HG02938 (cell line): Measurements from ENCODE around the gene GCHFR.

ENCODE experiments used
- ATAC-seq: cut with Tn5 transposase; IDR thresholded peaks from one replicate; pipeline ENCODE4 v1.9.1; 2021; ENCODE audit warnings: mild to moderate bottlenecking, moderate library complexity; ENCODE audit not compliant: unreplicated experiment

The GCHFR gene

DNA sequence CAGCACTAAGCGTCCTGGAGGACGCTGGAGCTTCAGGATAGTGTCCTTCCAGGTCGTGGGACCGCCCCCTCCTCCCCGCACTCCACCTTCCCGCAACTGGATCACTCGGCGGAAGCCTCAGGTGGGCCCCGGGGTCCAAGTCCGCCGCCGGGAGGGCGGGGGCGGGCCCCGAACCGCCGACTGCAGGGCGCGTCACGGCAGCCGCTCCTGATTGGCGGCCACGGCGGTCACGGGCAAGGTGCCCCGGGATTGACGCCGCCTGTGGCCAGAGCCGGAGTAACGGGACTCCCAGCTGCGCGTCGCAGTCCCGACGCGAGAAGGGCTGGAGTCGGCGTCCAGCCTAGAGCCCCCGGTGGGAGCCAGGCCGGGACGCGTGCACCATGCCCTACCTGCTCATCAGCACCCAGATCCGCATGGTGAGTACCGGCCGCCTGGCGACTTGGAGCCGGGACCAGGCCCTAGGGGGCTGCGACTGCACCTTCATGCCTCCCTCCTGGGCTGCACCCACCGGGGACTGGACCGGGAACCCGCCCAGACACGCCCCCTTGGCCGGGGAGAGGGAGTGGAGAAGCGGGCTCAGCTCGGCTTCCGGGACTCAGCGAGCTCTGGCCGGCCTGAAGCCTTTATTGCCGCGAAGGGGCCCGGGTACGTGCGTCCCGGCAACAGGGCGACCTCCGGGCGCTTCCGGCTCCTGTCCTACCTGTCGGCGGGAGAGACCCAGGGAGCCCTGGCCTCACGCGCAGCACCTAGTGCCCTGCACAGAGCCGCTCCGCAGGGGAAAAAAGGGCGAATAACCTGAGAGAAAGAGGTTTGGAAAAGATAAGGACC is at the start of gene GCHFR:
Gene GCHFR, plus strand, starts transcription at position 268 of the 828 bp plus-strand sequence. Its CDS starts 113 bp downstream, at position 381.
- ATAC-seq, result peak; percentile 37

DNA sequence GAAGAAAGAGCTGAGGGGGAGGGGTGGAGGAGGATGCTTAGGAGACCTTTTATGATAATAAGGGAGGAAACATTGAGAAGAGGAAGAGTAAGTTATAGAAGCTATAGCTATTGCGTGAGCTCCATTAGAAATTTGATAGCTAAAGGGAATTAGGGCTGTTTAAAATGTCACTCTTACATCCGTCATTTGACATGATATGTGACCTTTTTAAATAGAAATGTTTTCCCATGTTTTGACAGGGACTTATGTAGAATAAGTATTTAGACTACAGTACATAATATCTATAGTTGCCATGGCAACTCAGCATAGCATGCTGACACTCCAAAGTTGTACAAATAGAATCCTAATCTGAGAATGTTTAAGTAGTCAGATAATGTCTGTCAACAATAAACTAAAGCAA is 49.7 kb upstream of the GCHFR start:
- ATAC-seq, result no peak

DNA sequence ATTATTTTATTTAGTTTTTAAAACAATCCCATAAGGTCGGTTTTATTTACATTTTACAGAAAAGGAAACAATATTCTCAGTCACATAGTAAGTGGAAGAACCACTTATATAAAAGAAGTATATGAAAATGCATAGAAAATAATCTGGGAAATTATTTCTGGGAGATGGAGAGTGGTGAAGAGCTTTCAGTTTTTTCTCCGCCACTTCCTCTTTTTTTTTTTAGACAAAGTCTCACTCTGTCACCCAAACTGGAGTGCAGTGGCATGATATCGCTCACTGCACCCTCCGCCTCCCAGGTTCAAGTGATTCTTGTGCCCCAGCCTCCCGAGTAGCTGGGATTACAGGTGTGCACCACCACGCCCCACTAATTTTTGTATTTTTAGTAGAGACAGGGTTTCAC is 47.7 kb upstream of the GCHFR start:
- ATAC-seq, result no peak

DNA sequence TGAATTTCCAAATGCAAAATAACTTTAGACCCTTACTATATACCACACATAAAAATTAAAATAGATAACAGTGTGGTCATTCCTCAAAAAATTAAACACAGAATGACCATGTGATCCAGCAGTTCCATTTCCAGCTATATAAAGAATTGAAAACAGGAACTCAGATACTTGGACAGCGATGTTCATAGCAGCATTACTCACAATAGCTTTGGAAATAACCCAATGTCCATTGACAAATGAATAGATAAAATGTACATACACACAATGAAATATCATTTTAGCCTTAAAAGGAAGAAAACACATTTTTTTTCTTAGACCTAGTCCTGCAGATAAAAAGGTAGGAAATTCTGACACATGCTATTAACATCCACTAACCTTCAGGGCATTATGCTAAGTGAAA is 42.2 kb upstream of the GCHFR start:
- ATAC-seq, result no peak

DNA sequence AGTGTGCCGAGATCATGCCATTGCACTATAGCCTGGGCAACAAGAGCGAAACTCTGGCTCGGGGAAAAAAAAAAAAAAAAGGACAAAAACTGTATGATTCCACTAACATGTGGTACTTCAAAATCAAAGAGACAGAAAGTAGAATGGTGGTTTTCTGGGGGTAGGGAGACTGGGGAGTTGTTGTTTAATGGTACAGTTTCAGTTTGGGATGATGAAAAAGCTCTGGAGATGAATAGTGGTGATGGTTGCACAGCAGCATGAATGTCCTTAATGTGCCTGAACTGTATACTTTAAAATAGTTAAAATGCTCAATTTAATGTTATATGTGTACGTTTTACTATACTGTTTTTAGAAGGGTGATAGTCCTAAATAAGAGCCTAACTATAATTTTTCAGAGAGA is 41.5 kb upstream of the GCHFR start:
- ATAC-seq, result no peak

DNA sequence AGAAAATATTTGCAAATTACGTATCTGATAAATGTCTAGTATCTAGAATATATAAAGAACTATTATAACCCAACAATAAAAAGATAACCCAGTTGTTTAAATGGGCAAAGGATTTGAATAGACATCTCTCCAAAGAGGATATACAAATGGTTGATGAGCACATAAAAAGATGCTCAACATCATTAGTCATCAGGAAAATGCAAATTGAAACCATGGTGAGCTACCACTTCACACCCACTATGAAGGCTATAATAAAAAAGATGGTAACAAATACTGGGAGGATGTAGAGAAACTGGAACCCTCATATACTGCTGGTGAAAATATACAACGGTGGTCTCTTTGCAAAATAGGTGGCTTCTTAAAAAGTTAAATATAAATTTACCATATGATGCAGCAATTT is 40.9 kb upstream of the GCHFR start:
- ATAC-seq, result no peak

DNA sequence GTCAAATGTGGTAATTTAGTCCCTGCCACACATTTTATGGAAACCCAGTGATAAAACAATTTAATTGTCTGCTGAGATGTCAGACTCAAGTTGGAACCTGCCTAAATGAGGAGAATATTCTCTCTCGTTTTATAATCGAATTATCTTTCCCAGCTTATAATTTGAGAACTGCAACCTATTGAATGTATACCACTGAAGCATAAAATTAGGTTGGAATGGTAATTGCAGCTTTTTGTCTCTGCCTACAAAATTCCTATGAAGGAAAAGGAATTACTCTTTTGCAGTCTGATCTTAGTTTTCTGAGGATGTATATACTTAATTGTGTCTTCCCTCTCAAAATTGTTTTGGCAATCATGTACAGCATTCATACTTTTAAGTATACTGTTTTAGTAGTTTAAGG is 39.9 kb upstream of the GCHFR start:
- no peak for ATAC-seq

DNA sequence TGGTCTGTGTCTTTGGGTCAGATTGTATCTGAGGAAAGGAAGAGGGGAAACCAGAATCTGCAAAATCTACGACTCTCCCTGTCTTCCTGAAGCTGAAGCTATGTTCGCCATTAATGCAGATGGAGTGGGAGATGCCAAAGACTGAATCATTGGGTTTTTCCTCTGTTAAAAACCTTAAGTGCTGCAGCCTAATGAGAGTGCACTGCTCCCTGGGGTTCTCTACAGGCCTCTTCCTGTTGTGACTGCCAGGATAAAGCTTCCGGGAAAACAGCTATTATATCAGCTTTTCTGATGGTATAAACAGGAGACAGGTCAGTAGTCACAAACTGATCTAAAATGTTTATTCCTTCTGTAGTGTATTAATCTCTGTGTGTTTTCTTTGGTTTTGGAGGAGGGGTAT is 32.8 kb upstream of the GCHFR start:
- ATAC-seq, result no peak

DNA sequence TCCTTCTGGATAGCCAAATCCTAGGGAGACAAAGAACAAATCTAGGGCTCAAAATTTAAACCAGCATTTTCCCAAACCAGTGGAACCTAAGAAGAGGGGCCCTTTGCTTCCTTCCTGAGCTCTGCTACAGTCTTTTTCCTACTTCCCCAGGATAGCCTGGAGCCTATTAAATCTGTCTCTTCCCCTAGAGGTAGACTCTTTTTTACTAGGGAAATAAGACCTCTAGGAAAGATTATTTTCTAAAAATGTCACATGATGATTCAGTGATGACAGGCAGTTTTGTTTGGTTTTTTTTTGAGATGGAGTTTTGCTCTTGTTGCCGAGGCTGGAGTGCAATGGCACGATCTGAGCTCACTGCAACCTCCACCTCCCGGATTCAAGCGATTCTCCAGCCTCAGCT is 27.3 kb upstream of the GCHFR start:
- ATAC-seq, result no peak

DNA sequence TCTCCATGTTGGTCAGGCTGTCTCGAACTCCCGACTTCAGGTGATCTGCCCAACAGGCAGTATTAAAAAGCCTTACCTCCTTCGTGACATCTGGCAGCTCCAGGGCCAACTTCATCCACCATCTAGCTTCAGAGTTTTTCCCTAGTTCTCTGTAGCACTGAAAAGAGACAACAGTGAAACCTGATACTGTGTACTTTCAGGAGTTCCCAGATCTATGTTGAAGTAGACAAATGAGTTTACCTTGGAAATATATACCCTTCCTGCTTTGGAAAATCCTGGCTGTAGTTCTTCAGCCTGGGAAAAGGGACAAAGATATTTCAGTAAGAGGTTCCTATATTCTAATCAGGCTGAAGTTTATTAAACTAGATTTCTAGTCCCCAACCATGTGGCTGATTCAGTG is 26.8 kb upstream of the GCHFR start:
- ATAC-seq, result no peak

DNA sequence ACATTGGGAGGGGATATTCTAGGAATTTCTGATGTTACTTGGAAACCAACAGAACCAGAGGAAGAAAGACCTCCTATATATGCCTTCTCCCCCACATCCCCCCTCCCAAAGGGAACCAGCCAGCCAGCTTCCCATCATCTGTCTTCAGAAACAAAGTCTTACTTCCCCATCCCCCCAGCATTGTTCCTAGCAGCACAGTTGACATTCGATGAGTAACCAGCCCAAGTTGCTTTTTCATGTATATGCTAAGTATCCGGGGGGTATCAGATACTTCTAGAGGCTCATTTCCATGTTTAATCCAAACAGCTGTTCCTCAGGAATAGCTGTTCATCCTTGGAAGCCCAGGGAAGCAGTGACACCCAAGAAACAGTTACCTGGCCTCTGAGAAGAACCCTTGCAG is 24.8 kb upstream of the GCHFR start:
- no peak for ATAC-seq

DNA sequence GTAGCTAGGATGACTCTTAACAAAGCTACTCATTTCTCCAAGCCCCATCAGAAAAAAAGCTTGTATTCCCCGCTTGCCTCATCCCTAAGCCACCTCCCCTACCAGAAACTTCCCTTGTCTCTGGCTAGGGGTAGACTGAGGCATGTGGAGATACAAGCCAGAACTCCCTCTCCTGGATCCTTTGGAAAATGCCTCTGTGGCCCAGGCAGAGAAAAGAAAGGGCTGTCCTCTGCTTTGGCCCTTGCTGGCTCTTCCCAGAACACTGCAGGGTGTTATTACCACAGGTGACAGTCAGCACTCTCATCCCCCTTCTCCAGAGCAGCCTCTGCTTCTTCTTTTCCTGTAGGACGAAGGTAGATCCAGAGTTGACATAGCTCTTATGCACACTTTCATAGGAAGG is 24.0 kb upstream of the GCHFR start:
- no peak for ATAC-seq

DNA sequence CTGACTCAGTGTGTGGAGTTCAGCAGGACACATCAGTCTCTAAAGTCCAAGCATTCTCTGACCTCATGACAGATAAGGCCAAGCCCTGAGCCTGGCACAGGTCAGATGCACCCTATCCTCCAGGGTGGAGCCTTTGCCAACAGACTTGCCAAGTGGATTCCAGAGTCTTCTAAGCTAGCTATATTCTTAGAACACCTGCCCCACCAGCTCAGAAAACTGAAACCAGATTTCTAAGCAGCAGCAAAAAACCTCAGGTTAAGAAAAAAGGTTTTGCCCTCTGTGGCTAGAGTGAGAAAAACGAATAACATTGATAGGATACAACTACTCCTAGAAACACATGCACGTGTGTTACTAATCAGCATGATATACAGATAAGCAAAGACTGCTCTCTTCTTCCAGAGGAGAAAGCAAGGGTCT is 20.4 kb upstream of the GCHFR start:
- no peak for ATAC-seq

DNA sequence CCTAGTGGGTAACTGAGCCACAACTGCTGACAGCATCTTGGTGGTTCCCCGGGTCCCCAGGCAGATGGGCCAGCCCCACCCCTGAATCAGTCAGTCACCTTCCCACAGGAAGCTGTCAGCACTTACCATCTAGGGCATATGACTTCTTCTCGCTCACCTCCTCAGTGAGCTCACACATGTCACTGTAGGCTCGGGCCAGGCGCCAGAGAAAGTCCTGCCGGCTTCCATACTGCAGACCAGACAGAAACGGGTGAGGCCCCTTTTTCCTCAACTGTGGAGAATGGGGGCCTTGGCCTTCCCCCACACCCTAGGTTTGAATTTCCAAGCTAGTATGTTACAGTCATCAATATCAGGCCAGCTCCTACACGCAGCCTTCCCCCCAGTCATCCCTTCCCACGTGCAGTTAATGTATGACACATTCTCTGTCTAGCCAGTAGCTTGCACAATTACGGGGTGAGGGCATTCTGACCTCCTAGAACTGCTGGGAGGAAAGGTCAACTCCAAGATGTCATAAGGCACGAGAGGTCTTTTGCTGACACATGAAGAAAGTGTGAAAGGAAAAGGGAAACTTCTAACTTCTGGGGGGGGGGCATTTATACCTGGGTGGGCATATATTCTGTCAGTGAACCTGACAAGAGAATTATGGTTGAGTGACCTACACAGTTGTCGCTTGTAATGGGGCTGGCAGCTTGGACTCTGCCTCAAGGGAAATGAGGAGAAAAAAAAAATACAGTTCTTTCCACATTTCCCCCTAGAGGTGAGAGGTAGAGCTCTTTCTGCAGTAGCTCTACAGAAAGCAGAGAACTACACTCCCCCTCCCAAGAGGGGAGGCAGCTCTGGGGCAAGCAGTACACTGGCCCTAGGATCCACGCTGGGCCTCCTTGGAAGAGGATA is 19.7 kb upstream of the GCHFR start:
- ATAC-seq, result no peak

DNA sequence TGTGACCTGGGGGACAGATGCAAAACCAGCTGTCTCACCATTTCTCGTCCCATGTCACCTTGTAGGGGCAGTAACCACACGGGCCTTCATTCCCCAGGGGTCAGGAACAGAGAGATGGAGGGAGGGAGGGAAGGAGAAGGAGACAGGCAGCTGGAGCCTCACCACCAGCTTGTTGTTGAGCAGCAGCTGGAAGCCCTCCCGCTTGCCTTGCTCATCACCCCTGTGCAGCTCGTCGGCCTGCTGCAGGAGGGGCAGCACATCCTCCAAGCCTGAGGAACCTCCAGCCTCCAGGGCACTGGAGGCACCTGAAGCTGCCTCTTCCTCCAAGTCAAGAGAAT is 19.1 kb upstream of the GCHFR start:
- ATAC-seq, result no peak

DNA sequence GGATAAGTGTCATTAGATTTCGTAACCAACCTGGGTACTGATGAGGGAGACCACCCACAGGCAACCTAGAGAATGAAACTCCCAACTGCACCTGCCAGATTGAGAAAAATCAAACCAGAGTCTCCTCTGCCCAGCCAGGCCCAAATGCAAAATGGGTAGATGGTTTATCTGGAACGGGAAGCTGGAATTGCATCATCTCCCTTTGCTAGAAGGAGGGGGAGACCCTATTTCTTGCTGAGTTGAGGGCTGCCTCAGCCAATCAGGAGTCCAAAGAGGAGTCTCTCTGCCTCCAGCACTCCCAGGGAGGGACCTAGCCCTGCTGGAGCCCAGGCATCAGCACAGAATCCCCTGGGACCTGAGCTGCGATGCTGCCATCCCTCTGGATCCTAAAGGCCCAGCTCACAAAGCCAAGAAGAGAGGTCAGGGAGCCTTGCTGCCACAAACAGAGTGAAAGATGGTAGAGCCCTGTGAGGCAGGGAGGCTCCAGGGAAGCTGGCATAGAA is 16.9 kb upstream of the GCHFR start:
- ATAC-seq, result no peak

DNA sequence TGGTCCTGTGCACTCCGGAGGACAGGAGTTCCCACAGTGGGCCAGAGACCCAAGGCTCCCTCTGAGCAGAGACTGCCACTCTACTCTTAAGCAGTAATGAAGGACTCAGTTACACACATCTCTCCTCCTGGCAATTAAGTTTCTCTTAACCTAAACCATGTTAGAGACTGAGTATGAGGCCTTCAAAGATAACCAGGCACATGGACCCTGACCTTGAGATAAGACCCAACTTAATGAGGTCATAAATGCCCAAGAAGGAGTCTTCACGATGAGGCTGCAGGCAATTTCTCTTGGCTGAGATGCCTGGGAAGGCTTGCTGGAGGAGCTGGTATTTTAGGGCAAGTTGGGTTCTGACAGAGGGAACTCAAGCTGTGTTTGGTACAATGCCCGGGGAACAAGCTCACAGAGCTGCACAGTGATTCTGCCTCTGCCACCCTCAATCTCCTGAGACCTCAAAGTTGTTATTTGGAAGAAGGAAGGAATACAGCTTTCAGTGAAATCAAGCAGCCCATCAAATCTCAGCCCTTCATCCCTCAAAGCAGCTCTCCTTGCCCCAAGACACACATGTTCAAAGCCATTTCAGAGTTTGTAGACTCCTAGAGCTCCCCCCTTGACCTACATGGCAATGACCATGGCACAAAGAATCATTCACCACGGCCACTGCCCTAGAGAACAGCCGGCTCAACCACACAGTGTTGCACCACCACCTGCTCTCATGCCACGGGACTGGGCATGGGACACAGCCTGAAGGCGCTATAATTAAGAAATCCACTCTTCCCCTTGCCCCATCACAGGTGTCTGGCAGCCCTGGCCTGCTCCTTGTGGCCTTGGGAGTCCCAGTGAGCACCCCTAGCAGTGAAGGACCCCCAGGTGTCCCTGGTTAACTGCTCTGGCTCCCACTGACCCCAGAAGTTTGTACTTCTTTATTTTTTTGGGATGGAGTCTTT is 15.9 kb upstream of the GCHFR start:
- ATAC-seq, result no peak

DNA sequence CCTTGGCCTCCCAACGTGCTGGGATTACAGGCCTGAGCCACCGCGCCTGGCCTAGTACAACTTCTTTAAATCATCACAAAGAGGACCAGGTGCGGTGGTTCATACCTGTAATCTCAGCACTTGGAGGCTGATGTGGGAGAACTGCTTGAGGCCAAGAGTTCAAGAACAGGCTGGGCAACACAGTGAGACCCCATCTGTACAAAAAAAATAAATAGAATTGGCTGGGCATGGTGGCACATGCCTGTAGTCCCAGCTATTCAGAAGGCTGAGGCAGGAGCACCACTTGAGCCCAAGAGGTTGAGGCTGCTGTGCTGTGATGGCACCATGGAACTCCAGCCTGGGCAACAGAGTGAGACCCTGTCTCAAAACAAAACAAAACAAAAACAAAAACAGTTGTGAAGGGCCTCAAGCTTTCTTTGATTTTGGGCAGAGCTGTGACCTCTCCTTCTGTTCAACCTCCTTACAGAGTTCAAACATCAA is 14.7 kb upstream of the GCHFR start:
- no peak for ATAC-seq

DNA sequence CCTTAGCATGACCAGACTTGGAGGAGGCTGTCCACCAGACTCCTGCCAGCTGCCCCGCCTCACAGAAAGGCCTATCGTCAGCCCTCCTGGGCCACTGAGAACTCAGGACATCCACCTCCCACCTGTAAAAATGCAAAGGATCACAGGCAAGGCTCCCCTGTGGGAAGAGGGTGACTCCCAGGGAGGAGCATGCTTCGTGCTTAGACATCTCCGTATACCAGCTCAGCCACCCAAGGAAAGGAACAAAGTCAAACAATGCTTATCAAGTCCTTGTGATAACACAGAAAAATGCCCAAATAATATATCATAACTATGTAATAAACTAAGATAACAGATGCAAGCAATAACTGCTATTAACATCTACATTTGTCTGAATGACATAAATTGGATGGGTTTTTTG is 13.0 kb upstream of the GCHFR start:
- no peak for ATAC-seq

DNA sequence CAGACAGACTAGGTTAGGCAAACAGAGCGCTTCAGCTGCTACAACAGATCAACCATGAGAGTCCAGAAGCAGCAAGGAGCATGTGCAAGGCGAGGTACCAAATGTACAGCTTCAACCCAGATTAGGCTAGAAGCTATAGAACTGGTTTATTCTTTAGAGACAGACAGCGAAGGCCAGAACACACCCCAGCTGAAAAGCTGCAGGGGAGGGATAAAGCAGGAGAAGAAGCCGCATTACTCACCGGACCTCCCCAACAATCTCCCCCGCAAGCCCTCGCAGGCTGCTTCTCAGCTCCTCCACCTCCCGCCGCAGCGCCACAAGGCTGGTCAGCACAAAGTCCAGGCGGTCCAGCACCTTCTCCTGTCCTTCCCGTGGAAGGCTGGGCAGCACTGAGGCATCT is 12.1 kb upstream of the GCHFR start:
- no peak for ATAC-seq

DNA sequence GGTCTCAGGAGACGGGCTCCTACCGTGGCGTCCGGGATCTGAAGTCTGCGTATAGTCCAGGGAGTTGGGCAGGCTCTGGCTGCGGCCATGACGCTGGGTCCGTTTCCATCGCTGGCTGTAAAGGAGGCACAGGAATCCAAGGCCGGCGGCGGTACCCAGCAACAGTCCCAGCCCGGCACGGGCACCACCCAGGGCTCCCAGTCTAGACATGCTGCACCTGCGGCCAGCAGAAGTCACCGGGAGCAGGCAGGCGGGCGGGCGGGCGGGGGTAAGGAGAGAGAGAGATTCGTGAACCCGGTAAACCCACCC is 9.3 kb upstream of the GCHFR start:
- no peak for ATAC-seq
